Endothelial cell of umbilical vein (primary cell): ENCODE measurements around the gene FBLN2. TPM values are rescaled to one million over a fixed set of nuclear protein-coding genes. Genes with fewer than 3 reads are reported as not detected.

Experiments used
- BruUV-seq: library from RNA; stranded (reverse); fragments of 400-500 nt; replicated peaks from 2 replicates; lab custom pipeline; 2021; lab: Mats Ljungman, UMichigan
- CTCF ChIA-PET: fragments of 300-600, 350-600 bp; sonication (Branson Sonifier 250); formaldehyde crosslinking; loops from one replicate; lab custom pipeline; 2021; ENCODE audit warnings: antibody characterized with exemption, inconsistent platforms; lab: Charles Lee
- POLR2A ChIA-PET: fragments of 300-600, 350-600 bp; sonication (Branson Sonifier 250); formaldehyde crosslinking; loops from one replicate; lab custom pipeline; 2021; ENCODE audit warnings: antibody characterized with exemption, inconsistent platforms; lab: Charles Lee
- DNase-seq: peaks from one replicate; pipeline ENCODE4 v3.0.0-alpha.2; 2011; ENCODE audit warnings: low read depth, low spot score
- FAIRE-seq: peaks from 2 replicates; lab custom pipeline; 2011; peaks lifted over from hg19 to GRCh38; lab: Jason Lieb, UNC
- H2AFZ ChIP-seq: 2 replicates; pipeline ENCODE4 v1.6.0; 2012; ENCODE audit warnings: low read depth, low read length, control low read depth, inconsistent platforms
- H3K27ac ChIP-seq: 2 replicates; pipeline ENCODE4 v1.5.1; 2011; ENCODE audit warnings: low read depth, mild to moderate bottlenecking, control low read depth, low read length, moderate library complexity; ENCODE audit not compliant: insufficient read depth
- H3K27me3 ChIP-seq, 2 experiments: 2 replicates each; pipeline versions ENCODE4 v1.6.0 to v1.6.1; 2011; ENCODE audit warnings: low read length in 2 of 2, mixed read lengths in 1 of 2; ENCODE audit not compliant: control insufficient read depth in 2 of 2, insufficient read depth in 2 of 2
- H3K36me3 ChIP-seq, 2 experiments: 2 replicates in 1 of 2; 3 replicates in 1 of 2; pipeline ENCODE4 v1.5.1; 2011; ENCODE audit warnings: low read length in 2 of 2, mild to moderate bottlenecking in 1 of 2, moderate library complexity in 1 of 2; ENCODE audit not compliant: control insufficient read depth in 2 of 2, insufficient read depth in 2 of 2; ENCODE audit errors: extremely low read depth in 1 of 2
- H3K4me1 ChIP-seq: 3 replicates; pipeline ENCODE4 v1.5.1; 2011; ENCODE audit warnings: mild to moderate bottlenecking, low read length; ENCODE audit not compliant: control insufficient read depth, insufficient read depth; ENCODE audit errors: extremely low read depth
- H3K4me2 ChIP-seq: 2 replicates; pipeline ENCODE4 v1.6.1; 2011; ENCODE audit warnings: low read length, control low read depth, mixed read lengths; ENCODE audit not compliant: insufficient read depth
- H3K4me3 ChIP-seq, 3 experiments: fragments of 200-600 bp in 1 of 3; sonication (generic), shearing (Covaris generic) in 1 of 3; replicated peaks in 1 of 3; 2 replicates each; pipeline ENCODE4 v1.5.1; 2011 to 2016; ENCODE audit warnings: control low read depth in 3 of 3, low read length in 3 of 3, mild to moderate bottlenecking in 2 of 3, inconsistent platforms in 1 of 3, low read depth in 1 of 3, moderate library complexity in 1 of 3; ENCODE audit not compliant: insufficient read depth in 1 of 3
- H3K79me2 ChIP-seq: 2 replicates; pipeline ENCODE4 v1.6.0; 2012; ENCODE audit warnings: low read length, inconsistent platforms; ENCODE audit not compliant: control insufficient read depth, insufficient read depth
- H3K9ac ChIP-seq: replicated peaks from 2 replicates; pipeline ENCODE3; 2011; ENCODE audit warnings: low read length, control low read depth; ENCODE audit not compliant: insufficient read depth; ENCODE audit errors: extremely low read depth
- H3K9me1 ChIP-seq: replicated peaks from 3 replicates; pipeline ENCODE4 v1.6.0; 2011; ENCODE audit warnings: mild to moderate bottlenecking, low read length; ENCODE audit not compliant: control insufficient read depth, insufficient read depth; ENCODE audit errors: extremely low read depth
- H3K9me3 ChIP-seq: replicated peaks from 2 replicates; pipeline ENCODE4 v1.5.1; 2012; ENCODE audit warnings: low read length, inconsistent platforms; ENCODE audit not compliant: control insufficient read depth, insufficient read depth
- H4K20me1 ChIP-seq: replicated peaks from 2 replicates; pipeline ENCODE3; 2011; ENCODE audit warnings: mild to moderate bottlenecking, low read length; ENCODE audit not compliant: control insufficient read depth, insufficient read depth; ENCODE audit errors: extremely low read depth
- CTCF ChIP-seq, 2 donors: IDR thresholded peaks; 1 replicate in 1 of 2; 2 replicates in 1 of 2; pipeline ENCODE4 v1.5.1; 2011; ENCODE audit warnings: low read length in 2 of 2, mild to moderate bottlenecking in 2 of 2, moderate library complexity in 2 of 2, control low read depth in 1 of 2, inconsistent platforms in 1 of 2, low read depth in 1 of 2; ENCODE audit not compliant: insufficient read depth in 1 of 2; ENCODE audit errors: extremely low read depth in 1 of 2
- EZH2 ChIP-seq: IDR thresholded peaks from 2 replicates; pipeline ENCODE4 v1.6.1; 2012; ENCODE audit warnings: borderline replicate concordance, low read depth, mild to moderate bottlenecking, moderate library complexity, low read length, inconsistent platforms; ENCODE audit not compliant: severe bottlenecking
- FOS ChIP-seq: IDR thresholded peaks from 2 replicates; pipeline ENCODE4 v1.6.1; 2011; ENCODE audit warnings: mild to moderate bottlenecking, low read length, moderate library complexity, borderline replicate concordance; ENCODE audit not compliant: insufficient read depth
- GATA2 ChIP-seq: IDR thresholded peaks from 2 replicates; pipeline ENCODE4 v1.7.0; 2011; ENCODE audit warnings: low read depth, mild to moderate bottlenecking, moderate library complexity, mixed read lengths, low read length; ENCODE audit not compliant: insufficient read length, insufficient read depth
- JUN ChIP-seq: IDR thresholded peaks from 2 replicates; pipeline ENCODE4 v1.6.1; 2011; ENCODE audit warnings: borderline replicate concordance, low read depth; ENCODE audit not compliant: insufficient read length, insufficient read depth
- MYC ChIP-seq: IDR thresholded peaks from one replicate; pipeline ENCODE4 v1.6.1; 2011; ENCODE audit warnings: mild to moderate bottlenecking, low read depth, low read length
- POLR2A ChIP-seq: IDR thresholded peaks from 2 replicates; pipeline ENCODE4 v1.6.1; 2012; ENCODE audit warnings: low read depth, mild to moderate bottlenecking, control low read depth, low read length
- POLR2AphosphoS5 ChIP-seq: IDR thresholded peaks from 2 replicates; pipeline ENCODE4 v1.6.1; 2012; ENCODE audit warnings: low read depth, mild to moderate bottlenecking, control low read depth, low read length, moderate library complexity; ENCODE audit not compliant: insufficient read depth
- dilution Hi-C: fragments of 300-500 bp; cut with MboI; formaldehyde crosslinking; loops from one replicate; pipeline ENCODE4 v1.15.0; 2019; ENCODE audit warnings: low sequenced_read_pairs; ENCODE audit not compliant: extremely low pct_ligation_motif_present
- intact Hi-C: fragments of 100-400 bp; cut with micrococcal nuclease; formaldehyde crosslinking; loops from one replicate; pipeline ENCODE4 v1.10.0; 2022
- polyA plus RNA-seq, 4 experiments: library from polyadenylated mRNA; depleted of rRNA in 3 of 4; stranded (reverse) in 3 of 4; unstranded in 1 of 4; fragments of >200 nt; gene quantifications; 2 replicates each; pipeline versions ENCODE4 v1.2.1 to v1.2.3, GENCODE V29; 2011 to 2012; ENCODE audit warnings: missing spikeins in 1 of 4
- total RNA-seq: library from RNA; stranded (reverse); gene quantifications from 2 replicates; pipeline ENCODE4 v1.2.3, GENCODE V29; 2021
- TF ChIP-seq, protein P1 (sequence below): IDR thresholded peaks from 2 replicates; pipeline ENCODE4 v1.6.1; 2011; ENCODE audit not compliant: insufficient read depth, insufficient read length

Gene FBLN2
- total and polyA plus RNA-seq, 2 donors (not counting 3 experiments of a cell fraction or from before 2014, with no cell fraction given), result 1.4 to 1.9 TPM

DNA sequence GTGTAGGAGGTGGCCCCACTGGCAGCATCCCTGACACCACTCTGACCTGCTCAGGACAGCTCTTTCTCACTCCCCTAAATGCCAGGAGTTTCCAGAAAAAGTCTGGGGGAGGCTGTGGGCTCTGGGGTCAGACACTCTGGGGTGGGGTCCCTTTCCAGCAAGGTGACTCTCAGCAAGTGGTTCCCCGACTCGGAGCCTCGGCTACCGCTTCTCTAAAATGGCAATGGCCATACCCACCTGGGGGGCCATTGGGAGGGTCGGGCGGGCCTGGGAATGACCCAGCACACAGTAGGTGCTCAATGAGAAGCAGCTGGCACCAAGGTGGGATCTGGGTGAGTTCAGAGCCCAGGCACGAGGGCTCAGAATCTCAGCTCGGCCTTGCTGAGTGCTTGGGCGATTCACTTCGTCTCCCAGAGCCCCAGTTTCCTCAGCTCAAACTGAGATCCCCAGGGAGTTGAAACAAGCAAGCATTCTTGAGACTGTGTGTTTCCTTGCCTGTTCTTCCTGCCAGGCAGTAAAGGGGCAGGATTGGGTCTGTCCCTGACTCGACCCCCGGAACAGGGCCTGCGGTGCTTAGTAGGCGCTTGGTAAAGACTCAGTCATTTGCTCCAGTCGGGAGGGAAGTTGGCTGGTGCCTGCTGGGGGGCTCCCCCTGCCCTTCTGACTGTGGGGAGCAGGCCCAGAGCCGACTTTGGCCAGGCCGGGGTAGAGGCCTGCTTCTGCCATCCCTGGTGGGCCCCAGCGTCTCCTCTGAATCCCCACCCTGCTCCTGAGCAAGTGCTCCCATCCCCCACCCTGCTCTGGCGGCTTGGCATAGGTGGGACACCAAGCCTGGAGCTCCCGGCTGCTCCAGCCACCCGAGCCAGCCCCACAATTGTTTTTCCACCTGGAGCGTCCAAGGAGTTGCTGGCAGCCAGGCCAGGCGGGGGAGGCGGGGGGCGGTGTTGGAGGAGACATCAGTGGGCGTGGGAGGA lies 32.9 kb upstream of the FBLN2 start:
- TF ChIP-seq EZH2 (no peak), POLR2A (no peak)
- dilution Hi-C loops, result no loop called here
- H3K9ac ChIP-seq, result no peak overlapping the region
- no peaks in the 10 kb centered on the region for H3K4me1 ChIP-seq
- H3K27ac ChIP-seq, result no peak overlapping the region
- H3K79me2 ChIP-seq, result no peaks in the 10 kb centered on the region
- no peak overlapping the region for H3K4me3 ChIP-seq
- H4K20me1 ChIP-seq, result no peaks in the 10 kb centered on the region
- no peaks in the 10 kb centered on the region for H3K9me3 ChIP-seq
- no peaks in the 10 kb centered on the region for H3K9me1 ChIP-seq
- ChIA-PET POLR2A (no interaction called here), CTCF (interaction anchor here (1.2 to 2.2 kb wide), 3 partner anchors 36 to 134 kb away, joined by 3 to 11 read pairs (median 5); partner anchors contain the start of gene HDAC11)
- FAIRE-seq (no peak), DNase-seq (no peak)
- no TSS peak for BruUV-seq
- no peak overlapping the region for H2AFZ ChIP-seq
- H3K36me3 ChIP-seq, result no peaks in the 10 kb centered on the region
- H3K4me2 ChIP-seq, result no peak overlapping the region
- intact Hi-C loops, result no loop called here
- H3K27me3 ChIP-seq, result no peaks in the 10 kb centered on the region

GRCh38 chr3:13516760-13517135 lies 32.2 kb upstream of the FBLN2 start:
- H3K9me1 ChIP-seq, result no peaks in the 10 kb centered on the region
- H2AFZ ChIP-seq, result no peak overlapping the region
- no peaks in the 10 kb centered on the region for H4K20me1 ChIP-seq
- no peak overlapping the region for H3K9ac ChIP-seq
- no peaks in the 10 kb centered on the region for H3K36me3 ChIP-seq
- TF ChIP-seq POLR2A, result no peak
- no peak for TF ChIP-seq JUN
- TF ChIP-seq, protein P1, sequence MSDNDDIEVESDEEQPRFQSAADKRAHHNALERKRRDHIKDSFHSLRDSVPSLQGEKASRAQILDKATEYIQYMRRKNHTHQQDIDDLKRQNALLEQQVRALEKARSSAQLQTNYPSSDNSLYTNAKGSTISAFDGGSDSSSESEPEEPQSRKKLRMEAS, result no peak
- TF ChIP-seq MYC, result no peak
- TF ChIP-seq GATA2, result no peak
- no peak for TF ChIP-seq EZH2
- no peak for TF ChIP-seq FOS
- no peak for TF ChIP-seq CTCF (IDR thresholded peaks at IDR 0.05; ENCODE audit: extremely low read depth in 1 of 2, insufficient read depth in 1 of 2, low read depth in 1 of 2, low read length in 2 of 2)
- no peak for TF ChIP-seq POLR2AphosphoS5
- no TSS peak for BruUV-seq
- dilution Hi-C loops, result no loop called here
- H3K79me2 ChIP-seq, result no peaks in the 10 kb centered on the region
- DNase-seq (no peak), FAIRE-seq (no peak)
- H3K4me2 ChIP-seq, result no peak overlapping the region
- no peaks in the 10 kb centered on the region for H3K27me3 ChIP-seq
- no peak overlapping the region for H3K27ac ChIP-seq
- intact Hi-C loops, result no loop called here
- no peaks in the 10 kb centered on the region for H3K4me1 ChIP-seq
- no peaks in the 10 kb centered on the region for H3K9me3 ChIP-seq
- ChIA-PET CTCF (interaction anchor here (1.1 kb wide), 1 partner anchor 18 kb away, joined by 3 read pairs; no protein-coding TSS in a partner anchor), POLR2A (no interaction called here)
- no peak overlapping the region for H3K4me3 ChIP-seq
